Kidney capillary endothelial cell (primary cell): Measurements from ENCODE around the gene SNX19.
"Not testable (repeated sequence)": the region's sequence is repeated elsewhere in the genome, so short reads cannot be mapped to it uniquely, and the experiment has no call there.

ENCODE experiments used
- DNase-seq: peaks from one replicate; pipeline ENCODE4 v3.0.0-alpha.2; 2018; ENCODE audit warnings: low spot score

Gene SNX19

DNA sequence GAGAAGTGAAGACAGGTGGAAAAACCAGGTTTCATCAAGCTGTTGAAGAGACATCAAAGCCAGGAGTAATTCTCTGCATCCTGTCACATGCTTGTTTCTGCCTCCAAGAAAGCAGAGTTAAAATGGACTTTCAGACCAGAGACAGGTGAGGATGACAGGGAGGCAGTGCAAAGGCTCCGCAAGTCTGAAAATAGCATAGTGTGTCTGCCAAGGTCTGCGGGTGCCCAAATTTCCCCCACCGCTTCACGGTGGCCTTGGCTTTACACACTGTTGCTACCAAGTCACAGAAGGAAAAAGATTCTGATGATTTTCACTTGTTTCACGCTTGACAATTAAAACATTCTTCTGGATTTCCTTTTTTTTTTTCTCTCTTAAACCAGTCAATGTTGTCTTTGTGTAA lies 44.2 kb downstream of the SNX19 start:
- DNase-seq: no peak

DNA sequence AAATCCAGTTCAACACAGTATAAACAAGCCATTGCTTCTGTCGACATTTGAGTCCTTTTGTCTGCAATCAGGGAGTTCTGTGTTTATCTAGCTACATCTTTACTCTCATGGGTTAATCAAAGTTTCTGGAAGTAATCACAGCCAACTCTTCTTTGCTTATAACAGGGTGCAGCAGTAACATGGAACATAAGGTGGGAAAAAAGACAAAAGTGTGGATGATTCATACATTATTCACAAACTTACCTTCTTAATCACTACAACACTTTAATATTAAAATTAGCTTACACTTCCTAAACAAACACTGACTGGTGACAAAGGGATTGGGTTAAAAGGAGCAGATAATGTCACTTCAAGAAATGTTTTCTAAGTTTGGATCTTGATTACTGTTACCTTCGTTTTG lies 44.7 kb downstream of the SNX19 start:
- DNase-seq: peak; percentile 24

DNA sequence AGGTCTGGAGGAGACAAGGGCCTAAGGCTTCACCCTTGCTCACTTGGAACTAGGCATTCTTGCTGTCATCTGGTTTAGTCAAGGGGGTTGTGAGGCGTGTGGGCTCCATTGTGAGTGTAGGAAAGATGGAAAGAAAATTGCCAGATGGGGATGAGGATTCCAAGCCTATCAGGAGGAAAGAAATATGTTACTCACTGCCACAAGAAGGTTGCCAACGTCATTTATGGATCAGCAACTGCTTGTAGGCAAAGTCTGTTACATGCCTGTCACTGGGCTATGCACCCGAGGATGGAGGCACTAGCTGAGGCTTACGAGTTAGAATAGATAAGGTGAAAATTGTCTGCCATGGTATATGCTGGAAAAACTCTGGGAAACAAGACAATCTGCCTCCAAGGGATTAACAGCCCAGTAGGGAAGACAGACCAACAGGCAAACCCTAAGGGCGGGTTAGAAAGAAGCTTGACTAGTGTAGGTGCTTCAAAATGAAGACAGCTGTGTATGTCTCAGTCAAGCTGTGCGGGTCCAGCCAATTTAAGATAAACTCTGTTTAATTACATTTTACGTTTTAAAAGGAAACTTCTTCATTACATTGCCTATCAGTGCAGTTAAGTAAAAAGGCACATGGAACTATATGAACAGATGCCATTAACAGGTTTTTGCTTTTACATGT lies 47.4 kb downstream of the SNX19 start:
- DNase-seq: no peak

DNA sequence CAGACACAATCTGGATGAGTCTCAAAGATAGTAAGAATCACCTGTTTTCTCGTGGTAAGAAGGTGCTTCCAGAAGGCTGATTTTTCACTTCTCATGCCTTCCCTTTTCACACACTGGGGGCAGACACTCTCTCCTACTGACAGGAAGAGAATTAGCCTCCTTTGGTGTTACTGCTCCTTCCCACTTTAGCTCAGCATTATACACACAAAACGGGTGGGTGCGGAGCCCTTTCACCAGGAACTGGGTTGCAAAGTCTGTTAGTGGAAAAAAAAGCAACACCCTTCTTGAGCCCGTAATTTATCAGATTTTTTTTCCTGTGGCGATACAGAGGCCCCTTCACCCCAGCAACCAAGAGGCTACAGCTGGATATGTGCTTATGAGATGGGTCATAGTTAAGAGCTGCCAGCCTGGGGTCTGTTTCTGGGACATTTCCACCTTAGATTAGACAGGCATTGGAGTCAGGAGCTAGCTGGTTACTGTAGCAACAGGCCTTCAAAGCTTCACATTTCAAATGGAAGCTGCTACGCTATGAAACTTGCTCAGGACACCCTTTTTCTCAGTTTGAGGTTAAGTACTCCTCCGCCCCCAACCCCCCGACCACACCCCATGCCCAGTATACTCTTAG lies 48.1 kb downstream of the SNX19 start:
- DNase-seq: no peak

DNA sequence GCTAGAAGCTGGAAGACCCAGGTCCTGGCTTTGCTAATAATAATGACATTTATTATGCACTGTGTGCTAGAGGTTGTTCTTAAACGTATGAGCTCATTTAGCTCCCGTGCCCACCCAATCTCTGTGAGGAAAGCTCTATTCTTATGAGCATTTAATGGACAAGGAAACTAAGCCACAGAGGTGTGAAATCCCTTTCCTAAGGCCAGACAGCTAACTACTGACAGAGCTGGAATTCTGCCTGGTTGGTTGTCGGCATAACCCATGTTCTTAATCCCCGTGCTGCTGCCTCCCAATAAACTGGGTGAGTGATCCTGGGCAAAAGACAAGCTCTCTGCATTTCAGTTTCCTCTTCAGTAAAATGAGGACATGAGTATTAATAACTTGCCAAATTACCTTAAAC lies 49.4 kb downstream of the SNX19 start:
- DNase-seq: no peak

DNA sequence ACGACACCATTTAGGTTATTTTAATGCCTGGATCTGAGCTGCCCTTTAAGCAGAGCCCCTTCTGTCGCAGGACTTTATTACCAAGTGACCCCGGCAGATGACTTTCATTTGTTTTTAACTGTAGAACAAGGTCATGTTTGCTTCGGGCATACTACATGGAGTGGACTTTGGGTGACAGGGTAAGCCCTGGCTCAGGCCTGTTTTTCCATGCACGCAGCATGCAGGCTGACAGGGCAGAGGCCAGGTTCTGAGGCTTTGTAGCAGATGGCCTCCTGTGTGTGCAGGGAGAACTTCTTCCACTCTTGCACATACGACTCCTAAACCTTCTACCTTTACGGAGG lies 50.5 kb downstream of the SNX19 start:
- no peak for DNase-seq

DNA sequence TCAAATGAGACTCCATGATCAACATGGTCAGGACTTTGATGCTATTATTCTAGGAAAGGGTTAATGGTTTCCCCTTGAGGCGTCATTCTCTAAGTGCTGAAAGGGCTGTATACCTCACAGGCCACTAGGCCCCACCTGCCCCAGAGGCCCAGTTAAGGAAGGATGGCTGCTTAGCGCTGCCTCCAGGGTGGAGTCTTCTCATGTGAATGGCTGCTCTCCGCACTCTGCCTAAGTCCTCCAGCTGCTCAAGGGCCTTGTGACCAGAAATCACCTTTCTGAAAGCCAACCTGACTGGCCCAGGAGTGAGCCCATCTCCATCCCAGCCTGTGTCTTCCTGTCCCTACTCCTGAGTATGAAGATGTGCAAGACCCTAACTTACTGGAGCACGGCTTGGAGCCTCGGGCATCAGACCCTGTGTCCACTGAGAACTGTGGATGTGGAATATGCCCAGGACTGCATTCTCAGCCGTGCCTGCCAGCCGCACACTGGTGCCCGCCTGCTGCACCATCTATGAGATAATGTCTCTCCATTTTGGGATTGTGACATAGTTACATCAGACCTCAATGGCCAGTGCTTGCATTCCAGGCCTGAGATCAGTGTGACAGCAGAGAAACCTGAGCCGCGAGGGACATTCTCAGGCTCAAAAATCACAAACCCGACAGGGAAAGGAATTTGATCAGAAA lies 51.0 kb downstream of the SNX19 start:
- no peak for DNase-seq

DNA sequence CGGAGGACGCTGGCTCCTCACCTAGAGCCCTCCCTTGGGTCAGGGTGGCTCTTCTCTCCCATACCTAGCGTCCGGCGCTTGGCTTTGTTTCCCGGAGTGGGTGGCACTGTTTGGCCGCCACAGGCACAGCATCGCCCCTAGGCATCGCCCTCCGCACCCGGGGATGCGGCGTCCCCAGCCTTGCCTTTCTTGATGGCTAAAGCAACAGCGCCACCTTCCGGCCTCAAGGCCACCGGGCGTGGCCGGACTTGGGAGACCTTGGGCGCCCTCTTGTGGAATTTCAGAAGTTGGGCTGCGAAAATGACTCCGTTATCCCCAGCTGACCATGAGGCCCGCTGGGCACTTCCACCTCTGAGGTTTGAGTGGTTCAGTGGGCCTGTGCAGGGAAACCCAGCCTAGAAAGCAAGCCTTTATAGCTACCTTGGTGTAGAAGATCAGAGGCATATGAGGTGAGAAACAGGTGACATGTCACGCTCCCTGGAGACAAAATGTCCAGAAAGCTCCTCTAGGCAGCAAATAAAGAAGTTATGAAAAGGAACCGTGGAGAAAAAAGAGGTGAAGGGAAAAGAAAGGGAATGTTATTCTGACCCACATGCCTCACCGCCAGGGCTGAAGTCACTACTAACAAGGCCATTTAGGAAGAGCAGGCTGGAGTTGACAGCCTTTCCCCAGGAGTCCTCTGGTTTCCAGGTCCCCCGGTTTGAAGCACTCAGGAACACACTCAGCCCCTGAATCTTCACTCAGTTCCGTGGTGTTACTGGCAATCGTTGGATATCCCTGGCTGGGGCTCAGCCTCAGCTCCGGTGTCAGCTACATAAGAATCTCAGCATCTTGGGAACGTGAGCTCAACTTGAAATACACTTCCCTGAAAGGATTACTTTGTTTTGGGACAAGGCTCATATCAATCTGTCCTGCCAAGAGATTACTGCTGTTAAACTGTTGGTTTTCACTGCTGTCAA lies 54.1 kb downstream of the SNX19 start:
- peak; percentile 84 for DNase-seq

DNA sequence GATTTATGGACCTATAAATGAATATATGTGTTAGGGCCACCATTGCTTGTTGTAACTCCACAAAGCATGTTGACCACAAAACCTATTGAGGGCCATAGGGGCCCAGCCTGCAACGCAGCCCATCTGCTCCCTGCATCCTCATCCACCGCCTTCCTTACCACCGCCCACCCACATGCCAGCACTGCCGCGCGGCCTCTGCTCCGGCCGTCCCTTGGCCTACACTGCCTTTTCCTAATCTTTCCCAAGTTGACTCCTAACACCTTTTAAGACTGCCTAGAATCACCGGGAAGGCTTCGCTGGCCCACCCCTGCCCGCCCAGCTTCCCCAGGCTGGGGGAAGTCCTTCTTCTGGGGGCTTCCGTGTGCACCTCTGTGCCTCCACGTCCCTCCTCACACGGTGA lies 55.0 kb downstream of the SNX19 start:
- no peak for DNase-seq

DNA sequence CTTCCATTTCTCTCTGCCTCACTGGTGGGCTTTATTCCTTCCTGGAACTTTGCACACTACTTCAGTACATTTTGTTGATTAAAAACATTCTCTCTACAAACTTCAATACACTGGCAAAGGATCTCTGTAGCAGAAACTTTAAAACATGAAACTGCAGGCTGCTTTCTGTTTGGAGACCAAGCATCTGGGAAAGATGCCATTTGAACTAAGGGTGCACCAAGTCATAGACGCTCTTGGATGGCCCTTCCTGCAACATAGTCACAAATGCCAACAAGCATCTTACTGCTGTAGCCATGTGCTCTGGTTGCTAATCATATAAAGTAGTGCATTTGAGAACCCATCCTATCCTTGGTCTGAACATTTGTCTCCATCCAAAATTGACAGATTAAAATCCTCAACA lies 56.4 kb downstream of the SNX19 start:
- DNase-seq: no peak

DNA sequence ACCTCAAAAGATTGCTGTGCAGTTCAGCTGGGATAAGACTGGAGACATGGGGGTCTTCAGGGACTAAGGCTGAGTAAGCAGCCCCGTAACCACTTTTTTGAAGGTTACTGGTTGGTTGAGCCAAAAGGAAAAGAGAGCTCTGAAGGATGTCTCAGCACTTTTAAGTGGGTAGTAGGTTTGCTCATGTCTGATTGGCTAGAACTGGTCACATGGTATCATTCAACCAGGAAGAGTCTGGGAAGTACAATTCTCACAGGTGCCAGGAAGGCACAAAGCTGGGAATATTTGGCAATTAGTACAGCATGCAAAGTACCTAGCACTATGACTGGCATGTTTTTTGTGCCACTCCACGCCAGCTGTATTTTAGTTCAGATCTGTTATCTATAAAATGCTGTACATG lies 58.1 kb downstream of the SNX19 start:
- DNase-seq: no peak

DNA sequence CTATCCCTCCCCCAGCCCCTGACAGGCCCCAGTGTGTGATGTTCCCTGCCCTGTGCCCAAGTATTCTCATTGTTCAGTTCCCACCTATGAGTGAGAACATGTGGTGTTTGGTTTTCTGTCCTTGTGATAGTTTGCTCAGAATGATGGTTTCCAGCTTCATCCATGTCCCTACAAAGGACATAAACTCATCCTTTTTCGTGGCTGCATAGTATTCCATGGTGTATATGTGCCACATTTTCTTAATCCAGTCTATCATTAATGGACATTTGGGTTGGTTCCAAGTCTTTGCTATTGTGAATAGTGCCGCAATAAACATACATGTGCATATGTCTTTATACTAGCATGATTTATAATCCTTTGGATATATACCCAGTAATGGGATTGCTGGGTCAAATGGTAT lies 60.6 kb downstream of the SNX19 start:
- not testable (repeated sequence) for DNase-seq

DNA sequence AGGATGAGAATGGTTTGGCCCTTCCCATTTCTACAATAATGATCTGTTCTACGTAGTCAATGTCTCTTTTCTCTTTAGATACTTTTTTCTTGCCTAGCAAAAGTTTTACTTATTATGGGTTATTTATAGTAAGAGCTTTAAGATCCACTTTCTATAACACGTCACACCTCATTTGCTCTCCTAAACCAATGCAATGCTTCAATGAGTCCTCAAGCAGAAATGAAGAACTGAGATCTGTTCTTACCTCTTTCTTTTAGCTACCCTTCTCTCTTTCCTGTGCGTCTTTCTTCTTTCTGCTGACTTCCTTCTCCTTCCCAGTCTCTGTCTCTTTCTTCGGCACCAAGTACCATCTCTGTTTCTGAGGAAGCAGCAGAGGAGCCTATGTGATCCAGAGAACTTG lies 61.8 kb downstream of the SNX19 start:
- no peak for DNase-seq

DNA sequence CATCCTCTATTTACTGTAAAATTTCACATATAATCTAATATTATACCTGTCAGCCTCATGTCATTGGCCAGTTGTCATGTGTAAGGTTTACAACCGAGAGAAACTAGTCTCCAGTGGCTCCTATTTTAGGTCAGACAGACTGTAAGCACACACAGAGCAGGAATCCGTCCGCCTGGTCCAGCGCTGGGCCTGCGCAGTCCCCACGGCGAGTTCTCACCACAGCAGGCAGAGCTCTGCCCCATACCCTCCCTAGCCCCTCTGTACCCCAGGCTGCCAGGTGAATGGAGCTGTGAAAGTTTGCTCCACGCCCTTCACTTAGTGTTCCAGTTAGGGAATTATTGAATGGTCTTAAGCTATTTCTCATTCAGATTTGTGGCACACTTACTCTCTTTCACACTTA lies 63.7 kb downstream of the SNX19 start:
- no peak for DNase-seq

DNA sequence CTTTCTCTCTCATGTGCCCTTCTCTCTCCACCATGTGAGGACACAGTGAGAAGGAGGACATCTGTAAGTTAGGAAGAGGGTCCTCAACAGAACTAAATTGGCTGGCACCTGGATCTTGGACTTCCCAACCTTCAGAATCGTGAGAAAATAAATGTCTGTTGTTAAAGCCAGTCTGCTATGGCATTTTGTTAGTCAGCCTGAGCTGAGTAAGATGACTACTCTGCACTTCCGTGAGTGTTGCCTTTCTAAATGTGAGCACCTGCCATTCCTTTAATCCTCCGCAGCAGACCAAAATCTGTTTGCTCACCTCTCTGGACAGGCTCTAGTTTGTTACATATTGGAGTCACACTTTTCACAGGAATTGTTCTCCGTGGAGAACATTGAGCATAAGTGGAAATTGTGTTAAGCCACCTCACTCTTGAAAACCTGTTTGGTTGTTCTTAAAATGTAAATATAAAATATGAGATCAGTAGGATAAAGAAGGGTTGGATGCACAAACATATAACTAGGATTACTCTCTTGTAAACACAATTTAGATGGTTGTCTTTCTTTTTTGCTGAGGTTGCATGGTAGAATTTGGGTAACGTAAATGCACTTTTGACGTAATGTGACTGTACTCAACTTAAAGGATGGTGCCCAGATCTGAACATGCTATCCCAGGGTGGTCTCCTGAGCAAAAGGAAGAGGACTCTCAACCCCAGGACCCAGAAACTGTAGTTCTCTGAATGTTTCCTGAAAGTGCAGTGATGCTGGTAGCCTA lies 65.9 kb downstream of the SNX19 start:
- no peak for DNase-seq

DNA sequence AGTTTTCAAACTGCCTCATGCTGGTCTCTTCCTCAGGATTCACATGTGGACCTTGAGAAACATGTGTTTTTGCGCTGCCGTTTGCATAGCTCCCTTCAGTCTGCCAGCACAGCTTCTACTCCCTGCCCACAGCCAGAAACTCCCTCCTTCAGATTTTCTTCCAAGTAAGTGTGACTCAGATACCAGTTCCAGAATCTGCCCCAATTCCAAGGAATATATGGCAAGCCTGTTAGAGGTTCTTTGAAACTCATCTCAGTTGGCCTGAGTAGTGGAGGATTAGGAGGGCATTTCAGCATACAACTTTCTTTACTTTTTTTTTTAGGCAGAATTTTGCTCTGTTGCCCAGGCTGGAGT lies 67.1 kb downstream of the SNX19 start:
- no peak for DNase-seq

DNA sequence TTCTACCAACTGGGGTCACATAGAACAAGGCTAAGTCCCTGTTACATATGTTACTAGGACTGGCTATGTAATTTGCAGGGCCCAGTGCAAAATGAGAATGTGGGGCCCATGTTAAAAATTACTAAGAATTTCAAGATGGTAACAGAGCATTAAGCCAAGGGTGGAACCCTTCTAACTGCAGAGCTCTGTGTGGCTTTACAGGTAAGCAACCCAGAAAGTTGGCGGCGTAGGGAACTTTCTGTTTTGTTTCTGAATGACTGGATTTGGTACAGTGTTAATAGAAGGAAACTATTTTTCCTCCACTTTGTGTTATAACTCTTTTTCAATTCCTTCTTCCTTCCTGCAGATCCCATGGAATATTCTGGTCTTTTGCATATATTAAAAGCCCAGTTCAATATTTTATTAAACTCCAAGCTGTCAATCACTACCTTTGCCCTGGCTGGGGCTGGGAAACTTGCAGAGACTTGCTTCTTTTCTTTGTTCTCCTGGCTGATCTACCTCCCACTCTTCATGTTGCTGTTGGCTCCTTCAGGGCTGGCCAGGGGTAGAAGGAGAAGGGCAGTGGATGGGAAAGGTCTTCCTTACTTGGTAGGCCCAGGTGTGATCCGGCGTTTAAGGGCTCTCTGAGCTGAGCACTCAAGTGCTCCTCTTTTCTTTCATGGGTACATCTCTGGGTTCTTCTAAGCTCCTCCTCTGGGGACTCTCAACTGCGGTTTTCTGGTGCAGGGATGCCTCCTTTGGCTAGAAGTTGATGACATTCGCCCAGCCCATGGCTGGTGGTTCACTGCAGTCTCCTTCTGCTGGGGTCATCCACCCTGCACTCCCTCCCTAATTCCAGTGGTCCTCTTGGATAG lies 67.7 kb downstream of the SNX19 start:
- no peak for DNase-seq

DNA sequence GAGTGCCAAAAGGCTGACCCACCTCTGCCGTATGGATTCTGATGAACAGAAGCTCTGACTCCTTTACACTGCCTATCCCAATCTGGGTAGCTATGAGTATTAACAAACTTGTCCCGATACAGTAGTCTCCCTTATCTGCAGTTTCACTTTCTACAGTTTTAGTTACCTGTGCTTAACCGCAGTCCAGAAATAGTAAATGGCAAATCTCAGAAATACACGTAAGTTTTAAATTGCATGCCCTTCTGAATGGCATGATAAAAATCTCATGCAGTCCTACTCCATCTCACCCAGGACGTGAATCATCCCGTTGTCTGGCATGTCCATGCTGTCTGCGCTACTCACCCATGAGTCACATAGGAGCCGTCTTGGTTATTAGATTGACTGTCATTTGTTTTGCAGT lies 68.8 kb downstream of the SNX19 start:
- DNase-seq: no peak

DNA sequence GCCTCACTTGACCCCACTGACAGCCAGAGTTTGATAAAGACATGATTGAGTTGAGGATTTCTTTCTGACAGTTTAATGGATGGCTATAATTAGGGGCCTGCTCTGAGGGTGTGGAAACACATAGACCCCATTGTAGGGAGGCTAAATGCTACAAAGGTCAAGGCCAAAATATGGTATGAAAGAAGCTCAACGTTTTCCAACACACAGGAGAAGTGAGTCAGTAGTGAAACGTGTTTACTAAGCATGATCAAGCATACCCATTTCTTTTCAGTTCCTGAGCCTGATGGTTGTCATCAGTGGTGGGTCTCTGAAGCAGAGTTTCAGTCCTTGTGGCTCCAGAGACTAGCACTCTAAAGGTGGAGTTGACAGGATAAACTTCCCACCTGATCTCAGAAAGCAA lies 69.7 kb downstream of the SNX19 start:
- DNase-seq: no peak

DNA sequence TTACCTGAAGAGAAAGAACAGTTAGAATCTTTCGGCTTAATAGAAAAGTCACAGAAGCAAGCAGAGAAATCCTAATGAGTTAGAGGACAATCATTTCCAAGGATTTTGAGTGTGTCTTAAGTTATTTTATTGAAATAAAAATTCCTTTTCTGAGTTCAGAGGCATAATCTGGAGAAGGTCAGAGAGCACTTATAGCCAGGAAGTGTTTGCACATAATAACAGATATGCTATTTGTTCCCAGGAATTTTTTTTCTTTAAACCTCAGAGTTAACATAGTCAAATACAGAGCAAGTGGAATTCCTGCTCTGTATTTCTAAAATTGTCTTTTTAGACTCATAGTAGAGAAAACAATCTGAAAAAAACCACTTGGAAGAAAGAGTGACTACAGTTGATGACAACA lies 74.3 kb downstream of the SNX19 start:
- no peak for DNase-seq

DNA sequence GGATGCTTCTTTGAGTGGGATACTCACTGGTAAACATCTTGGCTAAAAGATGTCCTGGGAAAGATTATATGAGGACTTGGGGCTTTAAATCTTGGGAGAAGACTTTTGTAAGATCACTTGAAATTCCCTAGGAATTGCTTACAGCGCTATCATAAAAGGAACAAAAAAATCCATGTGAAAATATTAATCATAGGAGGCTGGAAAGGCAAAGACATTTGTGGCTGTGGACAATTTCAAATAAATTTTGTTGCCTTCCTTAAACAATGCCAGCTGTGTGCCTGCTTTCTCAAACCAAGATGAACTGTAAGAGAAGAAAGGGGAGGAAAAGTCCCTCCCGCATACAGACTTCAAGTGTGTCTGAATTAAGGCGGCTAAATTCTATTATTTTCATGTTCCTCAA lies 75.6 kb downstream of the SNX19 start:
- no peak for DNase-seq
